ENCODE results near the gene ENTREP1. TPM values are rescaled to one million over a fixed set of nuclear protein-coding genes. Genes with fewer than 3 reads are reported as not detected.

Gene ENTREP1
- polyA plus RNA-seq, 1 of the 3 experiments (the other 2 are of a cell fraction): not detected

DNA sequence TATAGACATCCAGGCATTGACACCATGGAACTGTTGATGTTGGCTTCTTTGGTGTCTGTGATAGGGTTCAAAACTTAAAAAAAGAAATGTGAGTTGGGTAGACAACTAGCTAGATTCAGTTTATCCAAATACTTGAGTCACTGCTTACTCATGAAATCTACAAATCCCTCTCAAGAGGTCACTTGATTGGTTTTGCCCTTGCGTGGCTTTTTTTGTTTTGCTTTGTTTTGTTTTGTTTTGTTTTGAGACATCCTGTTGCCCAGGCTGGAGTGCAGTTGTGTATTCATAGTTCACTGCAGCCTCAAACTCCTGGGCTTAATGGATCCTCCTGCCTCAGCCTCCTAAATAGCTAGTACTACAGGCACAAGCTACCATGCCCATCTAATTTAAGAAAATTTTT, 10.5 kb upstream of the ENTREP1 start:
- ChIA-PET POLR2A (no interaction called here), CTCF (no interaction called here)
- 29% methylated on average over 1 of the region's 1 CpG for WGBS (ENCODE audit: low lambda C conversion rate)
- H3K36me3 ChIP-seq (replicated peaks in 1 of 2; ENCODE audit: control insufficient read depth in 1 of 2, insufficient read depth in 2 of 2, low read length in 1 of 2): no peaks in the 10 kb centered on the region
- no peak overlapping the region for H3K4me2 ChIP-seq
- TF ChIP-seq MXI1 (IDR thresholded peaks at IDR 0.05; ENCODE audit: low read depth, low read length) (no peak), CHD2 (IDR thresholded peaks at IDR 0.05; ENCODE audit: low read length, partially characterized antibody) (no peak), TEAD4 (IDR thresholded peaks at IDR 0.05; ENCODE audit: borderline replicate concordance, insufficient read depth) (no peak)
- TF ChIP-seq, protein P1, sequence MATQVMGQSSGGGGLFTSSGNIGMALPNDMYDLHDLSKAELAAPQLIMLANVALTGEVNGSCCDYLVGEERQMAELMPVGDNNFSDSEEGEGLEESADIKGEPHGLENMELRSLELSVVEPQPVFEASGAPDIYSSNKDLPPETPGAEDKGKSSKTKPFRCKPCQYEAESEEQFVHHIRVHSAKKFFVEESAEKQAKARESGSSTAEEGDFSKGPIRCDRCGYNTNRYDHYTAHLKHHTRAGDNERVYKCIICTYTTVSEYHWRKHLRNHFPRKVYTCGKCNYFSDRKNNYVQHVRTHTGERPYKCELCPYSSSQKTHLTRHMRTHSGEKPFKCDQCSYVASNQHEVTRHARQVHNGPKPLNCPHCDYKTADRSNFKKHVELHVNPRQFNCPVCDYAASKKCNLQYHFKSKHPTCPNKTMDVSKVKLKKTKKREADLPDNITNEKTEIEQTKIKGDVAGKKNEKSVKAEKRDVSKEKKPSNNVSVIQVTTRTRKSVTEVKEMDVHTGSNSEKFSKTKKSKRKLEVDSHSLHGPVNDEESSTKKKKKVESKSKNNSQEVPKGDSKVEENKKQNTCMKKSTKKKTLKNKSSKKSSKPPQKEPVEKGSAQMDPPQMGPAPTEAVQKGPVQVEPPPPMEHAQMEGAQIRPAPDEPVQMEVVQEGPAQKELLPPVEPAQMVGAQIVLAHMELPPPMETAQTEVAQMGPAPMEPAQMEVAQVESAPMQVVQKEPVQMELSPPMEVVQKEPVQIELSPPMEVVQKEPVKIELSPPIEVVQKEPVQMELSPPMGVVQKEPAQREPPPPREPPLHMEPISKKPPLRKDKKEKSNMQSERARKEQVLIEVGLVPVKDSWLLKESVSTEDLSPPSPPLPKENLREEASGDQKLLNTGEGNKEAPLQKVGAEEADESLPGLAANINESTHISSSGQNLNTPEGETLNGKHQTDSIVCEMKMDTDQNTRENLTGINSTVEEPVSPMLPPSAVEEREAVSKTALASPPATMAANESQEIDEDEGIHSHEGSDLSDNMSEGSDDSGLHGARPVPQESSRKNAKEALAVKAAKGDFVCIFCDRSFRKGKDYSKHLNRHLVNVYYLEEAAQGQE (IDR thresholded peaks at IDR 0.05; ENCODE audit: low read depth, low read length): no peak
- TF ChIP-seq, protein P2, sequence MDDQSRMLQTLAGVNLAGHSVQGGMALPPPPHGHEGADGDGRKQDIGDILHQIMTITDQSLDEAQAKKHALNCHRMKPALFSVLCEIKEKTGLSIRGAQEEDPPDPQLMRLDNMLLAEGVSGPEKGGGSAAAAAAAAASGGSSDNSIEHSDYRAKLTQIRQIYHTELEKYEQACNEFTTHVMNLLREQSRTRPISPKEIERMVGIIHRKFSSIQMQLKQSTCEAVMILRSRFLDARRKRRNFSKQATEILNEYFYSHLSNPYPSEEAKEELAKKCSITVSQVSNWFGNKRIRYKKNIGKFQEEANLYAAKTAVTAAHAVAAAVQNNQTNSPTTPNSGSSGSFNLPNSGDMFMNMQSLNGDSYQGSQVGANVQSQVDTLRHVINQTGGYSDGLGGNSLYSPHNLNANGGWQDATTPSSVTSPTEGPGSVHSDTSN (IDR thresholded peaks at IDR 0.05): no peak
- no peaks in the 10 kb centered on the region for H3K79me2 ChIP-seq (ENCODE audit: insufficient read depth)
- H3K4me1 ChIP-seq (ENCODE audit: control insufficient read depth in 1 of 2, insufficient read depth in 2 of 2, low read depth in 1 of 2, low read length in 1 of 2): no peaks in the 10 kb centered on the region
- no peaks in the 10 kb centered on the region for H3K9me3 ChIP-seq
- no peak for DNase-seq
- H4K20me1 ChIP-seq (ENCODE audit: insufficient read depth): no peaks in the 10 kb centered on the region
- no peaks in the 10 kb centered on the region for H3F3A ChIP-seq (replicated peaks; ENCODE audit: insufficient read depth)
- H3K9me2 ChIP-seq: no peaks in the 10 kb centered on the region
- H3K27ac ChIP-seq (ENCODE audit: low read depth in 2 of 2, low read length in 1 of 2): no peak overlapping the region
- no peak overlapping the region for H3K9ac ChIP-seq
- H3K27me3 ChIP-seq (ENCODE audit: insufficient read depth): peaks cover 14% of the 10 kb centered on the region; the same call in 1 of the 2 replicates
- no peak overlapping the region for H3K4me3 ChIP-seq (ENCODE audit: low read depth in 2 of 2, low read length in 1 of 2)
- no peak overlapping the region for H2AFZ ChIP-seq (ENCODE audit: low read depth)

DNA sequence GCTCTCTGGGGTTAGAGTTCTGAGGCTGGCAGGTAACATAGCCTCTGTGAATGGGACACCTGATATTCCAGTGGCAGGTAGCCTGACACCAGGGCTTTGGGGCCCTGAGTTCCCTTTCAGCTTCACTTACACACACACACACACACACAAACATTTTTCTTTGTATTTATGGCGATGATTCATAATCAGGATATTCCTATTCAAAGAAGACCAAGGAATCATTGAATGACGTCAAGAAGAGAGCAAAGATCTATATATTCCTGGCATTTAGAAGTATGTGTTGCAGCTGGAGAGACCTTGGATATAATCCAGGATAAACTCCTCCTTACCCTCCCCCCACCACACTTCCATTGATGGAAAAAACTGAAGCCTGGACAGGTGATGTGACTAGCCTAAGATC, 7.9 kb upstream of the ENTREP1 start:
- no peaks in the 10 kb centered on the region for H4K20me1 ChIP-seq (ENCODE audit: insufficient read depth)
- ChIA-PET CTCF (no interaction called here), POLR2A (no interaction called here)
- H3F3A ChIP-seq (replicated peaks; ENCODE audit: insufficient read depth): no peaks in the 10 kb centered on the region
- H3K4me2 ChIP-seq: no peak overlapping the region
- no peaks in the 10 kb centered on the region for H3K36me3 ChIP-seq (replicated peaks in 1 of 2; ENCODE audit: control insufficient read depth in 1 of 2, insufficient read depth in 2 of 2, low read length in 1 of 2)
- H2AFZ ChIP-seq (ENCODE audit: low read depth): no peak overlapping the region
- no peaks in the 10 kb centered on the region for H3K9me3 ChIP-seq
- H3K4me3 ChIP-seq (ENCODE audit: low read depth in 2 of 2, low read length in 1 of 2): no peak overlapping the region
- no peak overlapping the region for H3K9ac ChIP-seq
- no peaks in the 10 kb centered on the region for H3K79me2 ChIP-seq (ENCODE audit: insufficient read depth)
- H3K27ac ChIP-seq (ENCODE audit: low read depth in 2 of 2, low read length in 1 of 2): no peak overlapping the region
- peaks cover 31% of the 10 kb centered on the region; the same call in 1 of the 2 replicates for H3K27me3 ChIP-seq (ENCODE audit: insufficient read depth)
- no peak for DNase-seq
- 17% methylated on average over 2 of the region's 2 CpGs for WGBS (ENCODE audit: low lambda C conversion rate)
- no peaks in the 10 kb centered on the region for H3K4me1 ChIP-seq (ENCODE audit: control insufficient read depth in 1 of 2, insufficient read depth in 2 of 2, low read depth in 1 of 2, low read length in 1 of 2)
- no peaks in the 10 kb centered on the region for H3K9me2 ChIP-seq
- TF ChIP-seq JUND (IDR thresholded peaks at IDR 0.05) (no peak), EP300 (IDR thresholded peaks at IDR 0.05; ENCODE audit: borderline replicate concordance in 1 of 2, low read depth in 1 of 2, low read length in 1 of 2) (no peak), RXRA (IDR thresholded peaks at IDR 0.05; ENCODE audit: borderline replicate concordance, low read depth) (no peak), POLR2AphosphoS5 (IDR thresholded peaks at IDR 0.05; ENCODE audit: low read depth, low read length) (no peak), FOXJ3 (CRISPR knock-in tag; IDR thresholded peaks at IDR 0.05) (no peak)
- TF ChIP-seq, protein P3, sequence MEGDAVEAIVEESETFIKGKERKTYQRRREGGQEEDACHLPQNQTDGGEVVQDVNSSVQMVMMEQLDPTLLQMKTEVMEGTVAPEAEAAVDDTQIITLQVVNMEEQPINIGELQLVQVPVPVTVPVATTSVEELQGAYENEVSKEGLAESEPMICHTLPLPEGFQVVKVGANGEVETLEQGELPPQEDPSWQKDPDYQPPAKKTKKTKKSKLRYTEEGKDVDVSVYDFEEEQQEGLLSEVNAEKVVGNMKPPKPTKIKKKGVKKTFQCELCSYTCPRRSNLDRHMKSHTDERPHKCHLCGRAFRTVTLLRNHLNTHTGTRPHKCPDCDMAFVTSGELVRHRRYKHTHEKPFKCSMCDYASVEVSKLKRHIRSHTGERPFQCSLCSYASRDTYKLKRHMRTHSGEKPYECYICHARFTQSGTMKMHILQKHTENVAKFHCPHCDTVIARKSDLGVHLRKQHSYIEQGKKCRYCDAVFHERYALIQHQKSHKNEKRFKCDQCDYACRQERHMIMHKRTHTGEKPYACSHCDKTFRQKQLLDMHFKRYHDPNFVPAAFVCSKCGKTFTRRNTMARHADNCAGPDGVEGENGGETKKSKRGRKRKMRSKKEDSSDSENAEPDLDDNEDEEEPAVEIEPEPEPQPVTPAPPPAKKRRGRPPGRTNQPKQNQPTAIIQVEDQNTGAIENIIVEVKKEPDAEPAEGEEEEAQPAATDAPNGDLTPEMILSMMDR (IDR thresholded peaks at IDR 0.05): no peak
- TF ChIP-seq, protein P4, sequence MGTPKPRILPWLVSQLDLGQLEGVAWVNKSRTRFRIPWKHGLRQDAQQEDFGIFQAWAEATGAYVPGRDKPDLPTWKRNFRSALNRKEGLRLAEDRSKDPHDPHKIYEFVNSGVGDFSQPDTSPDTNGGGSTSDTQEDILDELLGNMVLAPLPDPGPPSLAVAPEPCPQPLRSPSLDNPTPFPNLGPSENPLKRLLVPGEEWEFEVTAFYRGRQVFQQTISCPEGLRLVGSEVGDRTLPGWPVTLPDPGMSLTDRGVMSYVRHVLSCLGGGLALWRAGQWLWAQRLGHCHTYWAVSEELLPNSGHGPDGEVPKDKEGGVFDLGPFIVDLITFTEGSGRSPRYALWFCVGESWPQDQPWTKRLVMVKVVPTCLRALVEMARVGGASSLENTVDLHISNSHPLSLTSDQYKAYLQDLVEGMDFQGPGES (IDR thresholded peaks at IDR 0.05; ENCODE audit: low read depth, low read length): no peak
- TF ChIP-seq, protein P1 (IDR thresholded peaks at IDR 0.05; ENCODE audit: low read depth, low read length): no peak
- TF ChIP-seq, protein P5, sequence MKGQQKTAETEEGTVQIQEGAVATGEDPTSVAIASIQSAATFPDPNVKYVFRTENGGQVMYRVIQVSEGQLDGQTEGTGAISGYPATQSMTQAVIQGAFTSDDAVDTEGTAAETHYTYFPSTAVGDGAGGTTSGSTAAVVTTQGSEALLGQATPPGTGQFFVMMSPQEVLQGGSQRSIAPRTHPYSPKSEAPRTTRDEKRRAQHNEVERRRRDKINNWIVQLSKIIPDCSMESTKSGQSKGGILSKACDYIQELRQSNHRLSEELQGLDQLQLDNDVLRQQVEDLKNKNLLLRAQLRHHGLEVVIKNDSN (IDR thresholded peaks at IDR 0.05; ENCODE audit: borderline replicate concordance, low read depth): no peak
